Measurements from ENCODE around the gene KRT5.

GRCh38 chr12:52551216-52551865 lies 31.1 kb upstream of the KRT5 start:
- no peak for TF ChIP-seq POLR2A (IDR thresholded peaks at IDR 0.05)
- TF ChIP-seq, protein P1, sequence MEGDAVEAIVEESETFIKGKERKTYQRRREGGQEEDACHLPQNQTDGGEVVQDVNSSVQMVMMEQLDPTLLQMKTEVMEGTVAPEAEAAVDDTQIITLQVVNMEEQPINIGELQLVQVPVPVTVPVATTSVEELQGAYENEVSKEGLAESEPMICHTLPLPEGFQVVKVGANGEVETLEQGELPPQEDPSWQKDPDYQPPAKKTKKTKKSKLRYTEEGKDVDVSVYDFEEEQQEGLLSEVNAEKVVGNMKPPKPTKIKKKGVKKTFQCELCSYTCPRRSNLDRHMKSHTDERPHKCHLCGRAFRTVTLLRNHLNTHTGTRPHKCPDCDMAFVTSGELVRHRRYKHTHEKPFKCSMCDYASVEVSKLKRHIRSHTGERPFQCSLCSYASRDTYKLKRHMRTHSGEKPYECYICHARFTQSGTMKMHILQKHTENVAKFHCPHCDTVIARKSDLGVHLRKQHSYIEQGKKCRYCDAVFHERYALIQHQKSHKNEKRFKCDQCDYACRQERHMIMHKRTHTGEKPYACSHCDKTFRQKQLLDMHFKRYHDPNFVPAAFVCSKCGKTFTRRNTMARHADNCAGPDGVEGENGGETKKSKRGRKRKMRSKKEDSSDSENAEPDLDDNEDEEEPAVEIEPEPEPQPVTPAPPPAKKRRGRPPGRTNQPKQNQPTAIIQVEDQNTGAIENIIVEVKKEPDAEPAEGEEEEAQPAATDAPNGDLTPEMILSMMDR (IDR thresholded peaks at IDR 0.05) = no peak
